T-helper 2 cell (primary cell): ENCODE measurements around the gene SLC22A8.
"Not testable (repeated sequence)": the region's sequence is repeated elsewhere in the genome, so short reads cannot be mapped to it uniquely, and the experiment has no call there.

ENCODE experiments used
- DNase-seq, 5 experiments: peaks; one replicate each; pipeline versions ENCODE4 v3.0.0 to v3.0.0-alpha.2; 2012 to 2022
- total RNA-seq, 2 donors: gene quantifications; one replicate each; lab custom pipeline; 2026; lab: John Stamatoyannopoulos, UW

Gene SLC22A8
- total RNA-seq: 0 reads per million in 2 donors

- DNase-seq: no peak
Measured at GRCh38 chr11:63015521-63016215, at the start of gene SLC22A8. Gene SLC22A8 (minus strand): TSS chr11:63015841. CDS start chr11:63014958, 883 bp downstream.

- not testable (repeated sequence) for DNase-seq
Measured at GRCh38 chr11:63046203-63046602, 30.6 kb upstream of the SLC22A8 start.

- no peak for DNase-seq
Measured at GRCh38 chr11:63042596-63042995, 27.0 kb upstream of the SLC22A8 start.

GRCh38 chr11:63032457-63032856, 16.8 kb upstream of the SLC22A8 start:
- DNase-seq: no peak

GRCh38 chr11:63023841-63024648, 8.4 kb upstream of the SLC22A8 start:
- DNase-seq: peak; percentile 39 to 87 (median 69)

GRCh38 chr11:63023222-63023814, 7.7 kb upstream of the SLC22A8 start:
- DNase-seq: no peak

GRCh38 chr11:63022441-63022840, 6.8 kb upstream of the SLC22A8 start:
- no peak for DNase-seq

- peak in 1 of 5 experiments; percentile 13 for DNase-seq
Measured at GRCh38 chr11:63020671-63021291, 5.1 kb upstream of the SLC22A8 start.

- DNase-seq: no peak
Measured at GRCh38 chr11:63019506-63019905, 3.9 kb upstream of the SLC22A8 start.

- DNase-seq: no peak
Measured at GRCh38 chr11:63017306-63017974, 1.8 kb upstream of the SLC22A8 start.

GRCh38 chr11:63014408-63015055, 1.1 kb downstream of the SLC22A8 start:
- DNase-seq: no peak

- no peak for DNase-seq
Measured at GRCh38 chr11:63012839-63013238, 2.8 kb downstream of the SLC22A8 start.

- DNase-seq: no peak
Measured at GRCh38 chr11:63012430-63012829, 3.2 kb downstream of the SLC22A8 start.

- no peak for DNase-seq
Measured at GRCh38 chr11:63010934-63011439, 4.7 kb downstream of the SLC22A8 start.

GRCh38 chr11:63007920-63008319, 7.7 kb downstream of the SLC22A8 start:
- DNase-seq: no peak

- no peak for DNase-seq
Measured at GRCh38 chr11:63001456-63001855, 14.2 kb downstream of the SLC22A8 start.

GRCh38 chr11:62999649-63000048, 16.0 kb downstream of the SLC22A8 start:
- DNase-seq: no peak

- DNase-seq: no peak
Measured at GRCh38 chr11:62999156-62999555, 16.5 kb downstream of the SLC22A8 start.

GRCh38 chr11:62996271-62996670, 19.4 kb downstream of the SLC22A8 start:
- no peak for DNase-seq

- DNase-seq: no peak
Measured at GRCh38 chr11:62994775-62995174, 20.9 kb downstream of the SLC22A8 start.

- no peak for DNase-seq
Measured at GRCh38 chr11:62988276-62988675, 27.4 kb downstream of the SLC22A8 start.
